DOHH2 (cell line): ENCODE results near the gene UBE2V1.

ENCODE experiments used
- H3F3A ChIP-seq: fragments of 200-600 bp; sonication (generic), shearing (Covaris generic); 2 replicates; pipeline ENCODE4 v1.6.0; 2016; ENCODE audit warnings: antibody characterized with exemption, mild to moderate bottlenecking; ENCODE audit not compliant: control insufficient read depth, insufficient read depth
- H3K27ac ChIP-seq: fragments of 200-600 bp; sonication (generic); 2 replicates; pipeline ENCODE4 v1.5.1; 2014; ENCODE audit warnings: low read depth, mild to moderate bottlenecking, low read length, moderate library complexity
- H3K27me3 ChIP-seq: fragments of 200-600 bp; sonication (generic); 2 replicates; pipeline ENCODE4 v1.6.1; 2014; ENCODE audit warnings: mild to moderate bottlenecking, low read length, mixed read lengths; ENCODE audit not compliant: control insufficient read depth
- H3K36me3 ChIP-seq: fragments of 200-600 bp; sonication (generic); 2 replicates; pipeline ENCODE4 v1.6.1; 2014; ENCODE audit warnings: mild to moderate bottlenecking, low read length, moderate library complexity, mixed read lengths; ENCODE audit not compliant: control insufficient read depth
- H3K4me1 ChIP-seq: fragments of 200-600 bp; sonication (generic); 2 replicates; pipeline ENCODE4 v1.6.1; 2014; ENCODE audit warnings: mild to moderate bottlenecking, low read length, mixed read lengths; ENCODE audit not compliant: control insufficient read depth
- H3K4me2 ChIP-seq: fragments of 200-600 bp; sonication (generic); 2 replicates; pipeline ENCODE4 v1.6.0; 2014; ENCODE audit warnings: mild to moderate bottlenecking, low read length, moderate library complexity
- H3K4me3 ChIP-seq: fragments of 200-600 bp; sonication (generic); 2 replicates; pipeline ENCODE4 v1.5.1; 2014; ENCODE audit warnings: mild to moderate bottlenecking, low read length, mixed read lengths
- H3K79me2 ChIP-seq: fragments of 200-600 bp; sonication (generic); 2 replicates; pipeline ENCODE4 v1.6.1; 2014; ENCODE audit warnings: mild to moderate bottlenecking, low read length, mixed read lengths; ENCODE audit not compliant: control insufficient read depth
- H3K9me2 ChIP-seq: fragments of 200-600 bp; sonication (generic); replicated peaks from 2 replicates; pipeline ENCODE4 v1.6.1; 2014; ENCODE audit warnings: mild to moderate bottlenecking, low read length, mixed read lengths; ENCODE audit not compliant: control insufficient read depth
- H3K9me3 ChIP-seq: fragments of 200-600 bp; sonication (generic); 2 replicates; pipeline ENCODE4 v1.6.1; 2014; ENCODE audit warnings: antibody characterized with exemption, low read length, mixed read lengths; ENCODE audit not compliant: control insufficient read depth, insufficient read depth
- H4K20me1 ChIP-seq: fragments of 200-600 bp; sonication (generic); 2 replicates; pipeline ENCODE4 v1.6.0; 2014; ENCODE audit warnings: low read depth, mild to moderate bottlenecking, antibody characterized with exemption, low read length, moderate library complexity; ENCODE audit not compliant: control insufficient read depth, insufficient read depth
- CTCF ChIP-seq: fragments of 200-600 bp; sonication (generic); IDR thresholded peaks from one replicate; pipeline ENCODE4 v1.5.1; 2014; ENCODE audit warnings: antibody characterized with exemption, mild to moderate bottlenecking, low read depth, low read length; ENCODE audit not compliant: poor library complexity, severe bottlenecking
- EZH2phosphoT487 ChIP-seq: fragments of 200-600 bp; sonication (generic); IDR thresholded peaks from 2 replicates; pipeline ENCODE4 v1.6.1; 2017; ENCODE audit warnings: borderline replicate concordance, mild to moderate bottlenecking, antibody characterized with exemption, low read length, moderate library complexity, mixed read lengths

Gene UBE2V1

GRCh38 chr20:50149481-50150254 is 36.7 kb upstream of the UBE2V1 start:
- Histone ChIP-seq H3K79me2 (peaks cover 69% of the 10 kb centered on the region), H3K27me3 (no peaks in the 10 kb centered on the region), H3K9me2 (no peaks in the 10 kb centered on the region), H3K27ac (no peak overlapping the region), H3F3A (no peaks in the 10 kb centered on the region), H3K9me3 (no peaks in the 10 kb centered on the region), H3K36me3 (peaks cover 35% of the 10 kb centered on the region), H3K4me2 (no peak overlapping the region), H3K4me1 (peaks cover 43% of the 10 kb centered on the region), H3K4me3 (no peak overlapping the region), H4K20me1 (no peaks in the 10 kb centered on the region)
- TF ChIP-seq CTCF (no peak), EZH2phosphoT487 (no peak)

GRCh38 chr20:50146732-50147662 is 34.0 kb upstream of the UBE2V1 start:
- H3K4me3 ChIP-seq = peak overlapping the region; percentile 54
- H3K4me1 ChIP-seq = peaks cover 27% of the 10 kb centered on the region

GRCh38 chr20:50146214-50146613 is 33.3 kb upstream of the UBE2V1 start:
- Histone ChIP-seq H3K36me3 (peaks cover 50% of the 10 kb centered on the region), H3K9me3 (no peaks in the 10 kb centered on the region), H3K9me2 (no peaks in the 10 kb centered on the region), H3F3A (no peaks in the 10 kb centered on the region), H3K4me3 (peak overlapping the region; percentile 54; the same call in 1 of the 2 replicates), H3K79me2 (peaks cover 57% of the 10 kb centered on the region), H3K27me3 (no peaks in the 10 kb centered on the region), H3K27ac (no peak overlapping the region), H3K4me1 (peaks cover 24% of the 10 kb centered on the region), H3K4me2 (peak overlapping the region; percentile 75), H4K20me1 (no peaks in the 10 kb centered on the region)
- TF ChIP-seq EZH2phosphoT487 (no peak), CTCF (no peak)

More at GRCh38 chr20:50146732-50147662, 34.0 kb upstream of the UBE2V1 start:
- Histone ChIP-seq H3K9me2 (no peaks in the 10 kb centered on the region), H3K36me3 (peaks cover 42% of the 10 kb centered on the region), H3K9me3 (no peaks in the 10 kb centered on the region), H3K79me2 (peaks cover 63% of the 10 kb centered on the region), H3K4me2 (peak overlapping the region; percentile 75), H3F3A (no peaks in the 10 kb centered on the region), H3K27me3 (no peaks in the 10 kb centered on the region), H4K20me1 (no peaks in the 10 kb centered on the region), H3K27ac (peak overlapping the region; percentile 45)
- TF ChIP-seq EZH2phosphoT487 (no peak), CTCF (no peak)
